HG02840 (cell line): ENCODE data around the gene WDR7.
"Not testable (repeated sequence)": the region's sequence is repeated elsewhere in the genome, so short reads cannot be mapped to it uniquely, and the experiment has no call there.

Experiments used
- ATAC-seq: cut with Tn5 transposase; IDR thresholded peaks from one replicate; pipeline ENCODE4 v1.9.1; 2021; ENCODE audit warnings: mild to moderate bottlenecking, moderate library complexity, moderate number of reproducible peaks; ENCODE audit not compliant: unreplicated experiment, low FRiP score

Gene WDR7

GRCh38 chr18:56652802-56653201, 1.6 kb downstream of the WDR7 start:
- no peak for ATAC-seq

DNA sequence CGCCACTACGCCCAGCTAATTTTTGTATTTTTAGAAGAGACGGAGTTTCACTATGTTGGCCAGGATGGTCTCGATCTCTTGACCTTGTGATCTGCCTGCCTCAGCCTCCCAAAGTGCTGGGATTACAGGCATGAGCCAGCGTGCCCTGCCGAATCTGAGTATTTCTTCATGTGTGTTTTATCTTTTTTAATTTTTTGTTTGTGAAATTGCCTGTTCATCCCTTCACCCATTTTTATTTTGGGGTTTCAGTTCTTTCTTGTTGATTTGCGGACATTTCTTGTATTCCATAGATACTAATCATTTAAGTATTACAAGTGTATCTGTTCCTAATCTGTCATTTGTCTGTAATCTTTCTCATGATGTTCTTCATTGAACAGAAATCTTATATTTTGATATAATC, 3.1 kb downstream of the WDR7 start:
- ATAC-seq = not testable (repeated sequence)

DNA sequence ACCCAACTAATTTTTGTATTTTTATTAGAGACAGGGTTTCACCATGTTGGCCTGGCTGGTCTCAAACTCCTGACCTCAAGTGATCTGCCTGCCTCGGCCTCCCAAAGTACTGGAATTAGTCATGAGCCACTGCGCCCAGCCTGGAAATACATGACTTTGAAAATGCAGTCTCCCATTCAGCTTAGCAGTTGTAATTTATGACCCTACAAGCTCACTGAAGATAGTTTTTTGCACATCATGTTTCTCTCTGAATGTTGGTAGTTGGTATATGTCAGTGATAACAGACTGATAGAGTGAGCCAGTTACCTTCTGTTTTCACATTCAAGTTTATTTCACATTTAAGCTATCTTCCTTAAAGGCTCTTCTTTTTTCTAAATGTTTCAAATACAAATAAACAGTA, 7.1 kb downstream of the WDR7 start:
- no peak for ATAC-seq

DNA sequence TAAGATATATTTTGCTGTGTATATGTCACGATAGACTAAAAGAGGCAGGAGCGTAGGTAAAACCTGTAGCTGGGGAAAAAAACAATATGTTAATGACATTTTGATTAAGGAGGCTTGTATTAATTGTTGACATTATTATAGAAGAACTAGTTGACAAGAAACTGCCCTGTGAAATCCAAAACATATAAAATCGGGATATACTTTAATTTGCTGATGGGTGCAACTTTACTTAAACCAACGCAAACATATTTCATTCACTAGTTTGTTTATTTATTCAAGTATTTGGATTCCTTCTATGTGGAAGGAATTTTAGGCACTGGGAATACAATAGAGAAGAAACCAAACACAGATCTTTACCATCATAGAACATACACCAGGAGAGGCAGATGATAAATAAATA, 8.0 kb downstream of the WDR7 start:
- no peak for ATAC-seq

DNA sequence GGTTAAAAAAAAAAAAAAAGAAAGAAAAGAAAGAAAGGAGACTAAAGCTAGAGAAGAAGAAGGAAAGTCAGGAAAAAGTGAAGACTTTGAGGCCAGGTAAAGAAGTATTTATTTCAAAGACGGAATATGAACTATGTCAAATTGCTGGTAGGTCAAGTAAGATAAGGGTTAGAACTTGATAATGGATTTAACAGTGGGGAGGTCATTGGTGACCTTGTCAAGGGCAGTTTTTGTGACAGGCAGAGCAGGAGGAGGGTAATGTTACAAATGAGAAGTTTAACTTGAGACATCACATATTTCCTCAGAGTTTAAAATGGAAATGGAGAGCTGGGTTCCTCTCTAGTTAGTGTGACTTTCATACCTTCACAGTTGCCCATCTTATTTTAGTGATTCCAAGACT, 9.5 kb downstream of the WDR7 start:
- no peak for ATAC-seq

GRCh38 chr18:56661360-56662062, 10.4 kb downstream of the WDR7 start:
- no peak for ATAC-seq

- ATAC-seq = no peak
These were observed 10.9 kb downstream of the WDR7 start for GRCh38 chr18:56662063-56662408.

DNA sequence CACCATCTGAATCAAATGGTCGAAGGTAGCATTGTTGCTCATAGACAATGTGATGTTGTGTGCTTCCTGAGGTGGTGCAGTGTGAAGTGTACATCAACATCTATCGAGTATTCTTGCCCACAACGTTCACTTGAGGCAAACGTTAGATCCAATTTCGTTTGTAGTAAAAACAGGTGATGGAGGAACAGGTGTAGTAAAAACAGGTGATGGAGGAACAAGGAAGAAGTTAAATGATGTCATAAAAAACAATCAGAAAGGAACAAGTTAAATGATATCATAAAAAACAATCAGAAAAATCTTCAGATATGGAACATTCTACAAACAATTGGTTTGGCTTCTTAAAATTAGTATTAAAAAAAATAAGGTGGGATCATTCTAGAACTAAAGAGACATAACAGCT, 11.3 kb downstream of the WDR7 start:
- no peak for ATAC-seq

- ATAC-seq = no peak
These were observed 11.7 kb downstream of the WDR7 start for GRCh38 chr18:56662902-56663301.

- no peak for ATAC-seq
These were observed 21.2 kb downstream of the WDR7 start for GRCh38 chr18:56672391-56672790.

- ATAC-seq = no peak
These were observed 21.8 kb downstream of the WDR7 start for GRCh38 chr18:56672981-56673380.

- ATAC-seq = no peak
These were observed 25.5 kb downstream of the WDR7 start for GRCh38 chr18:56676639-56677038.

DNA sequence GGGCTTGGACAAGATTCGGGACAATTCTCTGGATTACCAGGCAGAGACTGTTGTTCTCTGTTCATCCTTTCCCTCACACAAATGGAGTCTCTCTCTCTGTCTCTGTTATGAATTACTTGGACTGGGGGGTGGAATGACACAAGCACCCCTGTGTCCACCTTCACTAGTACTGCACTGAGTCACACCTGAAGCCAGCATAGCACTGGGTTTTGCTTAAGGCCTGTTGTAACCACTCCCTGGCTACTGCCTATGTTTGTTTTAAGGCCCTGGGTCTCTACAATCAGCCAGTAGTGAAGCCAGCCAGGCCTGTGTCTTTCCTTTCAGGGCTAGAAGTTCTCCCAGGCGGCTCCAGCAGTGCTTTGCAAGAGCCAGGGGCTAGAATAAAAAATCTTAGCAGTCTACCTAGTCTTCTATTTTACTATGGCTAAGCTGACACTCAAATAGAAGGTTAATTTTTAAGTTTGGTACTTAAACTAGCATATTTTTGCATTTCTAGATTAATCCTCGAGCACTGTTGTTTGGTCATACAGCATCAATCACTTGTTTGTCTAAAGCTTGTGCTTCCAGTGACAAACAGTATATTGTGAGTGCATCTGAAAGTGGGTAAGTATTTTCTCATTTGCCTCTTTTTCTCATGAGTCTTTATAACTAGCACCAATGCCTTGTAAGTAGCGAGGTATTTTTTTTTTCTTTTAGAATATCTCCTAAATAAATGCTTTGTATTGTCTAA, 27.8 kb downstream of the WDR7 start:
- no peak for ATAC-seq

DNA sequence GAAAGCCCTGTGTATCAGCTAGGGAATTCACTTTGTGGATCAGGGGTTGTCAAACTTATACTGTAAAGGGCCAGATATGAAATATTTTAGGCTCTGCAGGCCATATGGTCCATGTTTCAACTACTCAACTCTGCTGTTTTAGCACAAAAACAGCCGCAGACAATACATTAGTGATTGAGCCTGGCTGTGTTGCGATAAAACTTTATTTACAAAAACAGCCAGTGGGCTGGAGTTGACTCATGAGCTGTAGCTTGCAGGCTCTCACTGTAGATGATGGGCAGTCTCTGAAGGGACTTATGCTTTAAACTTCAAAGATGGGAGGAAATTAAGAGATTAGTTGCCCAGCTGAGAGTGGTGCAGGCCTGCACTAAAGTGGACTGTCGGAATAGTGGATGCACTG, 33.1 kb downstream of the WDR7 start:
- no peak for ATAC-seq

- ATAC-seq = no peak
These were observed 40.4 kb downstream of the WDR7 start for GRCh38 chr18:56691530-56691929.

GRCh38 chr18:56696966-56697365, 45.8 kb downstream of the WDR7 start:
- no peak for ATAC-seq

DNA sequence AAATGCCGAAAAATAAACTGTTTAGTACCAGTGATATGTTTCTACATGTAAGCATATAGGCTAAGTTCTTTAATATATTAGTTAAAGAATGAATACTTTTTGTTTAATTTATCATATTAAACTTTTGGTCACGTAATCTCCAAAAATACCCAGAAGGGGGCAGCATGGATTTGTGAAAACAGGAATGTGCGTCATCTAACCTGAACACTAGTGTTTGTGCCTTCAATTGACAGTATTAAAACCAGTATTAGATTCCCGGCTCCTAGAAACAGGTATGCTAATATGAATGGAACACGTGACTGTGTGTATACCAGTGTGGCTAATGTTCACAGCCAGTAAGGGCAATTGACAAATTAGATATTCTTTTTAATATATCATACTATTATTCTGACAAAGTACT, 51.8 kb downstream of the WDR7 start:
- no peak for ATAC-seq

DNA sequence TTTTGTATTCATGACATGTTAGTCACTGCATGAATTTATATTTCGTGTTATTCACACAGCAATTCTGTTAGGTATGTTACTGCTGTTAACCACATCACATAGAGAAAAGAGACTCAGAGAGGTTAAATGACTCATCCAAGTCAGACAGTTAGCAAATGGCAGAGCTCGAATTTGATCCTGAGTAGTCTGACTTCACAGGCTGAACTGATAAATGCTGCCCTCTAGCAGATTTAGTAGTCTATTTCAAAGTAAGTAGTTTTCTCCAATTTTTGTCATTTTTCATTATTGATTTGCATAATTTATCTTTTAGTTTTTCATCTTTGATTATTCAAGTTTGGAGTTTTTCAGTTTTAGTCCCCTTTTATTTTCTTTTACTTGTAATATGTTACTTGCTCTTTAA, 58.3 kb downstream of the WDR7 start:
- ATAC-seq = peak; percentile 86

- ATAC-seq = no peak
These were observed 60.7 kb downstream of the WDR7 start for GRCh38 chr18:56711708-56712445.

- no peak for ATAC-seq
These were observed 61.6 kb downstream of the WDR7 start for GRCh38 chr18:56712761-56713160.

GRCh38 chr18:56715121-56715520, 64.0 kb downstream of the WDR7 start:
- ATAC-seq = no peak

- ATAC-seq = no peak
These were observed 65.6 kb downstream of the WDR7 start for GRCh38 chr18:56716692-56717146.
